SK-N-SH treated with all-trans-retinoic acid at 6 μM for 48 hours (cell line): Measurements from ENCODE around the gene CAVIN2.

Experiments used
- ATAC-seq: fragments of 200-7000 bp; cut with Tn5 transposase; 3 replicates; pipeline ENCODE4 v1.9.1; 2020; ENCODE audit warnings: mild to moderate bottlenecking, moderate library complexity
- ARNTL ChIP-seq: fragments of 450-650 bp; formaldehyde crosslinking; IDR thresholded peaks from 2 replicates; pipeline ENCODE4 v1.5.0; 2020; ENCODE audit warnings: low read depth, mild to moderate bottlenecking, moderate library complexity, borderline replicate concordance
- BACH2 ChIP-seq: fragments of 250-450 bp; sonication (Bioruptor Pico); IDR thresholded peaks from 2 replicates; pipeline ENCODE4 v1.9.0; 2021; ENCODE audit warnings: mild to moderate bottlenecking, borderline replicate concordance
- CREB5 ChIP-seq: fragments of 250-450 bp; sonication (Bioruptor Pico); IDR thresholded peaks from 2 replicates; pipeline ENCODE4 v1.5.1; 2020; ENCODE audit warnings: low read depth, mild to moderate bottlenecking, moderate library complexity
- ESRRG ChIP-seq: fragments of 250-450 bp; sonication (Bioruptor Pico); IDR thresholded peaks from 2 replicates; pipeline ENCODE4 v1.6.1; 2021; ENCODE audit warnings: mild to moderate bottlenecking
- GLIS3 ChIP-seq: fragments of 250-450 bp; sonication (Bioruptor Pico); IDR thresholded peaks from 2 replicates; pipeline ENCODE4 v1.5.0; 2020; ENCODE audit warnings: mild to moderate bottlenecking, moderate library complexity
- ISL1 ChIP-seq: fragments of 250-450 bp; sonication (Bioruptor Pico); IDR thresholded peaks from 2 replicates; pipeline ENCODE4 v2.1.2; 2022; ENCODE audit warnings: mild to moderate bottlenecking, moderate library complexity
- OSR1 ChIP-seq: fragments of 250-450 bp; sonication (Bioruptor Pico); IDR thresholded peaks from 2 replicates; pipeline ENCODE4 v1.8.0; 2022; ENCODE audit warnings: moderate library complexity, mild to moderate bottlenecking, inconsistent platforms
- PATZ1 ChIP-seq: fragments of 250-450 bp; sonication (Bioruptor Pico); IDR thresholded peaks from 2 replicates; pipeline ENCODE4 v1.8.0; 2020; ENCODE audit warnings: mild to moderate bottlenecking, moderate library complexity, borderline replicate concordance
- POU6F1 ChIP-seq: fragments of 250-450 bp; sonication (Bioruptor Pico); IDR thresholded peaks from 2 replicates; pipeline ENCODE4 v1.8.0; 2021; ENCODE audit warnings: low read depth, mild to moderate bottlenecking, moderate library complexity, borderline replicate concordance
- PPARA ChIP-seq: fragments of 250-450 bp; sonication (Bioruptor Pico); IDR thresholded peaks from 2 replicates; pipeline ENCODE4 v1.5.0; 2020; ENCODE audit warnings: mild to moderate bottlenecking, borderline replicate concordance
- RARB ChIP-seq: fragments of 250-450 bp; sonication (Bioruptor Pico); IDR thresholded peaks from 2 replicates; pipeline ENCODE4 v1.8.0; 2021; ENCODE audit warnings: mild to moderate bottlenecking, moderate library complexity
- SNAI2 ChIP-seq: fragments of 250-450 bp; sonication (Bioruptor Pico); IDR thresholded peaks from 2 replicates; pipeline ENCODE4 v1.5.0; 2020; ENCODE audit warnings: mild to moderate bottlenecking, moderate library complexity
- TCF4 ChIP-seq: fragments of 250-450 bp; sonication (Bioruptor Pico); IDR thresholded peaks from 2 replicates; pipeline ENCODE4 v1.8.0; 2021; ENCODE audit warnings: mild to moderate bottlenecking, moderate library complexity, borderline replicate concordance
- TOX ChIP-seq: fragments of 250-450 bp; sonication (Bioruptor Pico); IDR thresholded peaks from 2 replicates; pipeline ENCODE4 v1.8.0; 2021; ENCODE audit warnings: mild to moderate bottlenecking, moderate library complexity, borderline replicate concordance
- TSHZ2 ChIP-seq: fragments of 250-450 bp; sonication (Bioruptor Pico); IDR thresholded peaks from 2 replicates; pipeline ENCODE4 v1.5.0; 2020; ENCODE audit warnings: mild to moderate bottlenecking, moderate library complexity
- ZFP3 ChIP-seq: fragments of 250-450 bp; sonication (Bioruptor Pico); IDR thresholded peaks from 2 replicates; pipeline ENCODE4 v1.5.0; 2020; ENCODE audit warnings: mild to moderate bottlenecking, moderate library complexity
- ZFP30 ChIP-seq: fragments of 450-650 bp; formaldehyde crosslinking; IDR thresholded peaks from 2 replicates; pipeline ENCODE4 v1.5.0; 2022; ENCODE audit warnings: mild to moderate bottlenecking, moderate library complexity
- ZNF565 ChIP-seq: fragments of 450-650 bp; formaldehyde crosslinking; conservative IDR thresholded peaks from 2 replicates; pipeline ENCODE4 v1.5.0; 2020; ENCODE audit warnings: low read depth, mild to moderate bottlenecking, moderate library complexity
- ZNF70 ChIP-seq: fragments of 450-650 bp; formaldehyde crosslinking; IDR thresholded peaks from 2 replicates; pipeline ENCODE4 v1.5.0; 2020; ENCODE audit warnings: mild to moderate bottlenecking, moderate library complexity
- ZNF8 ChIP-seq: fragments of 450-650 bp; formaldehyde crosslinking; IDR thresholded peaks from 2 replicates; pipeline ENCODE4 v1.5.0; 2020; ENCODE audit warnings: mild to moderate bottlenecking, moderate library complexity

The CAVIN2 gene

GRCh38 chr2:191804766-191805165 is 42.1 kb downstream of the CAVIN2 start:
- TF ChIP-seq PPARA (CRISPR knock-in tag) (no peak), CREB5 (CRISPR knock-in tag) (no peak), TOX (CRISPR knock-in tag) (no peak)
- ATAC-seq, result no peak

- ATAC-seq, result no peak
- TF ChIP-seq TSHZ2 (CRISPR knock-in tag), result no peak
- no peak for TF ChIP-seq RARB (CRISPR knock-in tag)
- no peak for TF ChIP-seq CREB5 (CRISPR knock-in tag)
- no peak for TF ChIP-seq ZFP30 (CRISPR knock-in tag)
- no peak for TF ChIP-seq PPARA (CRISPR knock-in tag)
- no peak for TF ChIP-seq ISL1 (CRISPR knock-in tag)
- TF ChIP-seq TOX (CRISPR knock-in tag), result no peak
- no peak for TF ChIP-seq TCF4 (CRISPR knock-in tag)
- no peak for TF ChIP-seq ARNTL (CRISPR knock-in tag)
- TF ChIP-seq SNAI2 (CRISPR knock-in tag), result no peak
- no peak for TF ChIP-seq BACH2
- TF ChIP-seq OSR1 (CRISPR knock-in tag), result no peak
- no peak for TF ChIP-seq PATZ1
- no peak for TF ChIP-seq ESRRG (CRISPR knock-in tag)
- no peak for TF ChIP-seq ZNF70 (CRISPR knock-in tag)
Measured at GRCh38 chr2:191803007-191803406, 43.9 kb downstream of the CAVIN2 start.

GRCh38 chr2:191802180-191802579 is 44.7 kb downstream of the CAVIN2 start:
- ATAC-seq, result no peak
- no peak for TF ChIP-seq ZNF565 (CRISPR knock-in tag)
- TF ChIP-seq BACH2, result no peak
- TF ChIP-seq ZFP30 (CRISPR knock-in tag), result no peak
- no peak for TF ChIP-seq OSR1 (CRISPR knock-in tag)

GRCh38 chr2:191800874-191801273 is 46.0 kb downstream of the CAVIN2 start:
- ATAC-seq, result no peak
- no peak for TF ChIP-seq GLIS3 (CRISPR knock-in tag)
- TF ChIP-seq ISL1 (CRISPR knock-in tag), result no peak
- TF ChIP-seq ARNTL (CRISPR knock-in tag), result no peak
- TF ChIP-seq PPARA (CRISPR knock-in tag), result no peak
- TF ChIP-seq TCF4 (CRISPR knock-in tag), result no peak
- TF ChIP-seq ZNF8, result no peak
- TF ChIP-seq POU6F1 (CRISPR knock-in tag), result no peak
- TF ChIP-seq TSHZ2 (CRISPR knock-in tag), result no peak
- no peak for TF ChIP-seq ZFP3 (CRISPR knock-in tag)
- TF ChIP-seq ZNF70 (CRISPR knock-in tag), result no peak
- TF ChIP-seq PATZ1, result no peak
- TF ChIP-seq OSR1 (CRISPR knock-in tag), result no peak
- no peak for TF ChIP-seq CREB5 (CRISPR knock-in tag)
